HG02870 (cell line): Measurements from ENCODE around the gene DLG2.
"Not testable (repeated sequence)": the region's sequence is repeated elsewhere in the genome, so short reads cannot be mapped to it uniquely, and the experiment has no call there.

ENCODE experiments used
- ATAC-seq: cut with Tn5 transposase; IDR thresholded peaks from one replicate; pipeline ENCODE4 v1.9.1; 2021; ENCODE audit warnings: mild to moderate bottlenecking, moderate library complexity; ENCODE audit not compliant: unreplicated experiment

The DLG2 gene

DNA sequence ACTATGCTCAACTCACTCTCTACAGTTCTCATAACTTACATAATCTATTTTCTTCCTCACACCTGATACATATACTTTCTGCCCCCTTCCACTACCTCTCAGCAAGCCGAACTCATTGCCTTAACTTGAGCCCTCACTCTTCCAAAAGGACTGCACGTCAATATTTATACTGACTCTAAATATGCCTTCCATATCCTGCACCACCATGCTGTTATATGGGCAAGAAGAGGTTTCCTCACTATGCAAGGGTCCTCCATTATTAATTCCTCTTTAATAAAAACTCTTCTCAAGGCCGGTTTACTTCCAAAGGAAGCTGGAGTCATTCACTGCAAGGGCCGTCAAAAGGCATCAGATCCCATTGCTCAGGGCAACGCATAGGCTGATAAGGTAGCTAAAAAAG is 2204.5 kb downstream of the DLG2 start:
- ATAC-seq = not testable (repeated sequence)

DNA sequence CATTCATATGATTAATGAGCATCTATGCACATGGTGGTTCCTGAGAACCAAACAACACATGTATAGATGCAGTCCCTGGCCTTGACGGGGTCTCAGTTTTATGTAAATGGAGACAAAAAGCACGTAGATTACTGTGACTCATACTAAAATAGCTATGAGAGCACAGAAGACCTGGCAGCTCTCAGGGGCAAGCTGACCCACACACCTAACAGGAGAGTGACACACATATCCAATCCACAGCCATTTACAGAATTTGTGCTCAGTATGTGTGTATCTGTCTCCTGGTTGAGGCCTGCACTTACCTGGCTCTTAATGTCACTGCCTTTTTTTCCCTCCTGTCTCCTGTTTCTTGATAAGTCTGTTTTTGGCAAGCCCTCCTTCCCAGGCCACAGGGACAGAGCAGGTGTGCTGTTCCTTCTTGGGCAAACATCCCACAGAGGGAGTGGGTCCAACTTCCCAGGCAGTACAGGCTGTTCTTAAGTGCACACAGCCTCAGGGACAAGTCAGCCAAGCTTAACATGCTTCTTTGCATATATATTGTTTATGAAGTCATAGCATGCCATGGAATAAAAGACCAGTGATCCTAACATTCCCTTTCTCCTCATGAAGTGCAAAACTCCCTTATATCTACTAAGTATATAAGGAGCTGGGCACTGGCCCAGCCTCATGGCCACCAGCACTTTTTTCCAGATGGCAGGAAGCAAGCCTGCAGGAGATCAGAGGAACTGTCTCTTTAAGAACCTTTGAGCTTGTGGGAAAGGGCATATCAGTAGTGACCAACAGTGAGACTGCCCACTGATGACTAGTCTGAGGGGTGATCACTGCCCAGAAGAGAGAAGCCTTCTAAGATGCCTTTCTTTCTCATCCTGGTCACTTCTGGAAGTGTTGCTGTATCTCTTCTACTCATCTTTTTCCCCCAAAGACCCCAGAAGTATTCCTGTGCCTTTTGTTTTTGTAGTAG is 2216.3 kb downstream of the DLG2 start:
- no peak for ATAC-seq

DNA sequence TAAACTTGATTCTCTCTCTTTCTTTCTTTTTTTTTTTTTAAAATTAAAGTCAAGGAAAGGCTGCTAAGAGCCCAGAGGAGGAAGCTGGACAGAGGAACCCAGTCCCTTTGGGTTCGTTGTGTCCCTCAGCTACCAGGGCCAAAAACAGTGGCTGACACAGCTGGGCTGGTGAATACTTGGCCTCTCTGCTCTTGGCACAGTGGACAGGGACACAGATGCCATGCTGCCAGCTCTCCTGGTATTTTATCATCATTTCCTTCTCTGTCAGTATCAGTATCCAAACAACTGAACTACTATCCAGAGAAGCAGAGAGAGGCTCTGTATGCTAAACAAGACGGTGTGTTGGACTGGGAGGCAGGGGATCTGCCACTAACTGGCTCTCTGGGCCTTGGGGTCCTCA is 2217.3 kb downstream of the DLG2 start:
- no peak for ATAC-seq

DNA sequence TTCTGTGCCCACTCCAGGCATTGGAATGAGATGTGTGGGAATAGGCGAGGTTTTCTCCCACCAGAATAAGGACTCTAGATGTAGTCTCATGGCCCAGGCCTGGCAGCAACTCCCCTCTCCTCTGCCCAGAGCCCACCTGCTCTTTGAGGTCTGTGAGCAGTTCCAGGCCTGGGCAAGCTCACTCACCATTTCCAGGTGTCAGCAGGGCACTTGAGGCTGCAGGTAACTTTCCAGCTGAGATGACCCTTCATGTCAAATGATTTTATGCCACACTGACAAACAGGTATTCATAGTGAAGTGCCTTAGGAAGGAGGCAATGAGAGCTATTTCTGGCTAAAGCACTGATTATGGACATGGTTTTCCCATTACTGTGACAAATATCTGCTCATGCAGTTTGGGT is 2217.7 kb downstream of the DLG2 start:
- no peak for ATAC-seq

DNA sequence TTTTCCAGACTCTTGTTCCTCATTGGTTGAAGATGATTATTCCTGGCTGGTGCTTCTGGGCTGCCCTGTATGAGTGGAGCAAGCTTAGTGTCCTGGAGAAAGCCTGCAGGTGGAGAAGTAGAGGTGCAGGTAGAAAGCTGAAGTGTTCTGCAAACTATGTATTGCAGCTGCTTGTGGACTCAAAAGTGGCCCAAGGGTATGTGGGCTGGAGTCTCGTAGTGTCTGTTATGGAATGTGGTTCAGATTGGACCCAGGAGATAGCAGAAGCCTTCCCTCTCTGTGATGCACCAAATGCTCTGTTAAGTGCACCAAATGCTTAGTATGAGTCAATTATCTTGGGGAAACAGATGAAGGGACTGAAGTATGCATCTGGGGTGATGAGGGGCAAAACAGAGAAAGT is 2218.2 kb downstream of the DLG2 start:
- ATAC-seq = no peak
